ENCODE data around the gene VSTM1. TPM values are rescaled to one million over a fixed set of nuclear protein-coding genes. Genes with fewer than 3 reads are reported as not detected.
A peak's percentile ranks its signal among the peaks of the same experiment; 100 is the strongest.

The VSTM1 gene
- total RNA-seq, 2 experiments from 2014 or later = not detected

DNA sequence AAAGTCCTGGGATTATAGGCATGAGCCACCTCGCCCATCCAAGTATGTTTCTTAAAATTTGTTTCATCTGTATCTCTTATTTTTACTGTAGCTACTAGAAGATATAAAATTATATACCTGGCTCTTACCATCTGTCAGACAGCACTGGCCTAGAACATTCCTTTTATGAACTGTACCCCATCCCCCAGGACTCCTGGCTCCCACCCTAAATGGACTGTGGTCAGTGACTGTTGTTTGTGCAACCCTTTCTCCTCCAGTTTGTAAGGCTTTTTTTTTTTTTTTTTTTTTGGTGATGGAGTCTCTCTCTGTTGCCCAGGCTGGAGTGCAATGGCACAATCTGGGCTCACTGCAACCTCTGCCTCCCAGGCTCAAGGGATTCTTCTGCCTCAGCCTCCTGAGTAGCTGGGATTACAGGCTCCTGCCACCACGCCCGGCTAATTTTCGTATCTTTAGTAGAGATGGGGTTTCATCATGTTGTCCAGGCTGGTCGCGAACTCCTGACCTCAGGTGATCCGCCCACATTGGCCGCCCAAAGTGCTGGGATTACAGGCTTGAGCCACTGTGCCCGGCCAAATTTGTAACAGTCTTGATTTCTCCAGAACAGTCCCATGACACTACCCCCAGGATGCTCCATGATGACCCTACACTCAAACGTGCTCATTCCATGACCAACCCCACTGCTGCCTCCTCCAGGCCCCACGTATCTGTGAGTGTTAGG lies 41.5 kb upstream of the VSTM1 start:
- Histone ChIP-seq H3K27ac (ENCODE audit: low read depth, low read length, poor library complexity, severe bottlenecking) (no peak overlapping the region), H3K4me2 (ENCODE audit: low read length) (no peak overlapping the region), H3K4me3 (ENCODE audit: low read depth, low read length, poor library complexity, severe bottlenecking) (no peak overlapping the region), H3K9me3 (ENCODE audit: low read length) (no peaks in the 10 kb centered on the region), H3K79me2 (ENCODE audit: insufficient read depth, low read depth, low read length) (peaks cover 27% of the 10 kb centered on the region; the same call in 1 of the 2 replicates), H3K36me3 (ENCODE audit: insufficient read depth, low read length) (peaks cover 51% of the 10 kb centered on the region), H3K4me1 (ENCODE audit: insufficient read depth, low read length, poor library complexity, severe bottlenecking) (peaks cover 11% of the 10 kb centered on the region), H3K9me2 (ENCODE audit: insufficient read depth, low read length) (no peaks in the 10 kb centered on the region), H2AFZ (ENCODE audit: low read length) (no peak overlapping the region), H4K20me1 (ENCODE audit: insufficient read depth, low read length) (no peaks in the 10 kb centered on the region)
- TF ChIP-seq, protein P1, sequence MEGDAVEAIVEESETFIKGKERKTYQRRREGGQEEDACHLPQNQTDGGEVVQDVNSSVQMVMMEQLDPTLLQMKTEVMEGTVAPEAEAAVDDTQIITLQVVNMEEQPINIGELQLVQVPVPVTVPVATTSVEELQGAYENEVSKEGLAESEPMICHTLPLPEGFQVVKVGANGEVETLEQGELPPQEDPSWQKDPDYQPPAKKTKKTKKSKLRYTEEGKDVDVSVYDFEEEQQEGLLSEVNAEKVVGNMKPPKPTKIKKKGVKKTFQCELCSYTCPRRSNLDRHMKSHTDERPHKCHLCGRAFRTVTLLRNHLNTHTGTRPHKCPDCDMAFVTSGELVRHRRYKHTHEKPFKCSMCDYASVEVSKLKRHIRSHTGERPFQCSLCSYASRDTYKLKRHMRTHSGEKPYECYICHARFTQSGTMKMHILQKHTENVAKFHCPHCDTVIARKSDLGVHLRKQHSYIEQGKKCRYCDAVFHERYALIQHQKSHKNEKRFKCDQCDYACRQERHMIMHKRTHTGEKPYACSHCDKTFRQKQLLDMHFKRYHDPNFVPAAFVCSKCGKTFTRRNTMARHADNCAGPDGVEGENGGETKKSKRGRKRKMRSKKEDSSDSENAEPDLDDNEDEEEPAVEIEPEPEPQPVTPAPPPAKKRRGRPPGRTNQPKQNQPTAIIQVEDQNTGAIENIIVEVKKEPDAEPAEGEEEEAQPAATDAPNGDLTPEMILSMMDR (conservative IDR thresholded peaks at IDR 0.05; ENCODE audit: low read length) = no peak
- no peak for TF ChIP-seq EZH2phosphoT487 (IDR thresholded peaks at IDR 0.05; ENCODE audit: borderline replicate concordance, low read depth, low read length)
- DNase-seq (ENCODE audit: low spot score) = no peak
- CTCF ChIA-PET (ENCODE audit: unreplicated experiment) = no interaction called here
- POLR2A ChIA-PET = no interaction called here
- no TSS peak for BruUV-seq (replicated peaks)
- intact Hi-C loops (cut with micrococcal nuclease; ENCODE audit: unreplicated experiment) = no loop called here

DNA sequence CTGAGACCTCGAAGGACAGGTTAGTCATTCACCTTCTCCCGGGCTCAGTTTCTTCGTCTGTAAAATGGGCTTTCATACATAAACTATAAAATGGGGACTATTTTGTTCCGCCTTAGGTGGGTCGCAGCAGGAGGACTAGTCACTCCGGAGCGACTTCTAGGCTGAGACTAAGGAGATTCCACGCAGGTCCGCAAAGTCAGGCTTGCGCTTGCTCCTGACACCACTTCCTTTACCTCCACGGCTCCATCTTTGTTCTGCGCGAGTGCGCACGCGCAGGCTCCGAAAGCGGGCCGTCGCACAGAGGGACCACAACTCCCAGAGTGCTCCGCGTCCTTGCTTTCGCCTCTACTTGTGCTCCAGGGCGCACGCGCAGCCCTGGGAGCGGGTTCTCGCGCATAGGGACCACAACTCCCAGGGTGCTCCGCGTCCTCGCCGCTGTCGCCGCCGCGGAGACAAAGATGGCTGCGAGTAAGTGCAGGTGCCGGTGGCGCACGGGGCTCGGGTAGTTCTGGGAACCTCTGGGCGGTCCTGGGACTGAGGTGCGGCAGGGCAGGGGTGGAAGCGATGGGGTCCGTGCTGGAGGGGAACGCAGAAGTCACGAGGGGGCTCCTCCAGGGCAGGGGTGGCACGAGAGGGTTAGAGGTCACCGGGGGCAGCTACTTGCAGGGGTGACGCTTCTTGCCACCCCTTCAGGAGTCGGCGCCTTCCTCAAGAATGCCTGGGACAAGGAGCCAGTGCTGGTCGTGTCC lies 38.9 kb upstream of the VSTM1 start, which contains the start of gene NDUFA3:
TSS of gene NDUFA3 (plus strand) at position 435 of the 749 bp plus-strand sequence. CDS start at position 459, 24 bp downstream.
- POLR2A ChIA-PET = interaction anchor here (0.6 to 1.5 kb wide), 2 partner anchors 34 to 288 kb away, joined by 3 read pairs; no protein-coding TSS in a partner anchor
- BruUV-seq (replicated peaks) = no TSS peak
- H3K36me3 ChIP-seq (ENCODE audit: insufficient read depth, low read length) = peaks cover 26% of the 10 kb centered on the region

More for the DNA sequence above, 38.9 kb upstream of the VSTM1 start, which contains the start of gene NDUFA3:
- Histone ChIP-seq H2AFZ (ENCODE audit: low read length) (peak within 1 kb of the TSS; percentile 57), H3K27ac (ENCODE audit: low read depth, low read length, poor library complexity, severe bottlenecking) (peak within 1 kb of the TSS; percentile 24), H3K4me2 (ENCODE audit: low read length) (peak within 1 kb of the TSS; percentile 85), H3K9me2 (ENCODE audit: insufficient read depth, low read length) (no peaks in the 10 kb centered on the region), H3K4me1 (ENCODE audit: insufficient read depth, low read length, poor library complexity, severe bottlenecking) (peaks cover 11% of the 10 kb centered on the region), H3K4me3 (ENCODE audit: low read depth, low read length, poor library complexity, severe bottlenecking) (peak within 1 kb of the TSS; percentile 94), H3K79me2 (ENCODE audit: insufficient read depth, low read depth, low read length) (peaks cover 27% of the 10 kb centered on the region; the same call in 1 of the 2 replicates), H3K9me3 (ENCODE audit: low read length) (no peaks in the 10 kb centered on the region), H4K20me1 (ENCODE audit: insufficient read depth, low read length) (no peaks in the 10 kb centered on the region)
- intact Hi-C loops (cut with micrococcal nuclease; ENCODE audit: unreplicated experiment) = loop anchor here (1.0 to 2.0 kb wide), 2 partner anchors 35 to 56 kb away; partner anchors contain the start of genes CNOT3 and LENG1
- peak; percentile 99 for DNase-seq (ENCODE audit: low spot score)
- CTCF ChIA-PET (ENCODE audit: unreplicated experiment) = no interaction called here
- no peak for TF ChIP-seq EZH2phosphoT487 (IDR thresholded peaks at IDR 0.05; ENCODE audit: borderline replicate concordance, low read depth, low read length)
- TF ChIP-seq, protein P1 (conservative IDR thresholded peaks at IDR 0.05; ENCODE audit: low read length) = no peak
